Colonic mucosa (tissue), 4 donors: ENCODE data around the gene DGKZ. TPM values are rescaled to one million over a fixed set of nuclear protein-coding genes. Genes with fewer than 3 reads are reported as not detected.

Source experiments
- DNase-seq: peaks from one replicate; pipeline ENCODE4 v3.0.0-alpha.2; 2020
- H3K27ac ChIP-seq: fragments of 200-600 bp; one replicate; pipeline ENCODE4 v1.8.0; 2021
- H3K27me3 ChIP-seq: fragments of 200-600 bp; one replicate; pipeline ENCODE4 v1.8.0; 2021
- H3K36me3 ChIP-seq: fragments of 200-600 bp; one replicate; pipeline ENCODE4 v1.8.0; 2021
- H3K4me1 ChIP-seq: fragments of 200-600 bp; one replicate; pipeline ENCODE4 v1.8.0; 2021; ENCODE audit warnings: mild to moderate bottlenecking
- H3K4me3 ChIP-seq: fragments of 200-600 bp; one replicate; pipeline ENCODE4 v1.8.0; 2021
- H3K9ac ChIP-seq, 2 donors: one replicate each; pipeline ENCODE4 v1.7.0; 2013; ENCODE audit warnings: control low read depth in 2 of 2, low read depth in 2 of 2, low read length in 2 of 2
- H3K9me3 ChIP-seq: fragments of 200-600 bp; one replicate; pipeline ENCODE4 v1.8.0; 2021
- CTCF ChIP-seq: fragments of 200-600 bp; IDR thresholded peaks from one replicate; pipeline ENCODE4 v1.8.0; 2022; ENCODE audit warnings: antibody characterized with exemption, mild to moderate bottlenecking
- intact Hi-C: fragments of 100-400 bp; cut with DNase I; formaldehyde crosslinking; loops from one replicate; pipeline ENCODE4 v1.14.1; 2022
- microRNA-seq: library from miRNA; unstranded; fragments of <30 nt; microRNA quantifications from one replicate; pipeline ENCODE4, GENCODE V29; 2019
- total RNA-seq, 2 donors: library from RNA; stranded (reverse); fragmentation: NEBNext Ultra II Directional in 1 of 2; extraction: Animal tissue kit (Norgen Biotek cat#: 25700) in 1 of 2; gene quantifications; one replicate each; pipeline ENCODE4 v1.2.1, GENCODE V29; 2021
- donor health status: healthy.
- donor health status: DM: no; HTN: no; CAD: no.
- donor health status: DM: no; HTN: no; CAD: no.

DGKZ gene
- total RNA-seq, 2 donors from 2014 or later, result 42.7 to 83.8 TPM

- Histone ChIP-seq H3K27me3 (no peaks in the 10 kb centered on the region), H3K36me3 (no peaks in the 10 kb centered on the region), H3K4me3 (no peak overlapping the region), H3K4me1 (no peaks in the 10 kb centered on the region), H3K27ac (no peak overlapping the region), H3K9me3 (no peaks in the 10 kb centered on the region), H3K9ac (no peak overlapping the region)
- DNase-seq, result no peak
- intact Hi-C loops, result no loop called here
- no peak for TF ChIP-seq CTCF
Measured at GRCh38 chr11:46429717-46430116, 82.5 kb downstream of the DGKZ start.

Small RNAs within 50 kb of the gene (microRNA-seq; reads per million reads assigned to microRNA genes)
- gene MIR4688, result not detected

Other genes starting within 250 kb of the DGKZ start
- gene PHF21A, start 226.0 kb upstream of the DGKZ start, total RNA-seq, result 10 to 100 TPM; 17.0 to 19.1 TPM
- 100 to 1,000 TPM; 143 to 150 TPM for gene CREB3L1, start 69.8 kb upstream of the DGKZ start, total RNA-seq
- gene MDK, start 34.2 kb downstream of the DGKZ start, total RNA-seq, result 10 to 100 TPM; 80.4 to 98.9 TPM
- gene CHRM4, start 44.3 kb downstream of the DGKZ start, total RNA-seq, result under 1 TPM; 0.42 to 0.49 TPM
- 10 to 100 TPM; 32.7 to 33.8 TPM for gene AMBRA1, start 246.6 kb downstream of the DGKZ start, total RNA-seq